A549 treated with AZD9567 at 1 μM for 4 hours (cell line): Measurements from ENCODE around the gene ZNF768. TPM values are rescaled to one million over a fixed set of nuclear protein-coding genes. Genes with fewer than 3 reads are reported as not detected.

Experiments
- total RNA-seq: library from RNA; stranded (reverse); fragments of 200-300 nt; extraction: Qiagen RNA extraction; gene quantifications from 5 replicates; pipeline ENCODE4 v1.2.3, GENCODE V29; 2022; ENCODE audit not compliant: insufficient read depth

ZNF768 gene
- total RNA-seq, result 44.5 to 46.8 TPM (median 45.0 TPM) in 5 replicates

DNA sequence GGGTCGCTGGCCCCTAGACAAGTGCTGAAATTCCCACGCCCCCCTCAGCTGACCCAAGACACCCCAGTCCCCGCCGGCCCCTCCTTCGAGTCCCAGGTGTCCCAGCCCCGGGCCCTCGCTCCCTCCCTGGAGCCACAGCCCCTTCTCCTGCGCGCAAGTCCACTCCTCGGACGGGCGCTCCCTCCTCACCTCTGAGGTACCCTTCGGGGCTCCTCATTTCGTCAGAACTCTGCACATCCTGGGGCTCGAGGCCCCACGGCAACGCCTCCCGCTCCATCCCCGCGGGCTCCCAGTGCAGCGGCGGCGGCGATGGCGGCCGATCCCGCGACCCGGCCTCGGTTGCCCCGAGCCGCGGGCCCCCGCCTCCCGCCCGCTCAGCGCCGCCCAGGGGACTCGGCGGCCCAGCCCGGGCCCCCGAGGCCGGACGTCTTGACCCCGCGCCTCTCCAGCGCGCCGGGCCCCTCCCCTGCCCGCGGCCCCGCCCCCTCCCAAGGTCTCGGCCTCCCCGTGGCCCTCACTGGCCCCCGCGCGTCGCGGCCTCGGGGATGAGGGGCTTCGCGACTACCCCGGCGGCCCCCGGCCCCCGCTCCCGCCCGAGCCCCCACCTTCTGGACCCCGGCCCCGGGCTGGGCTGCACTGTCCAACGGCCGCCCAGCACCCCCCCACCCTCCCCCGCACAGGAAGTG lies at the start of gene ZNF768:
ZNF768 (minus strand) TSS at position 430 of the 686 bp plus-strand sequence; CDS start at position 277, 153 bp downstream.

DNA sequence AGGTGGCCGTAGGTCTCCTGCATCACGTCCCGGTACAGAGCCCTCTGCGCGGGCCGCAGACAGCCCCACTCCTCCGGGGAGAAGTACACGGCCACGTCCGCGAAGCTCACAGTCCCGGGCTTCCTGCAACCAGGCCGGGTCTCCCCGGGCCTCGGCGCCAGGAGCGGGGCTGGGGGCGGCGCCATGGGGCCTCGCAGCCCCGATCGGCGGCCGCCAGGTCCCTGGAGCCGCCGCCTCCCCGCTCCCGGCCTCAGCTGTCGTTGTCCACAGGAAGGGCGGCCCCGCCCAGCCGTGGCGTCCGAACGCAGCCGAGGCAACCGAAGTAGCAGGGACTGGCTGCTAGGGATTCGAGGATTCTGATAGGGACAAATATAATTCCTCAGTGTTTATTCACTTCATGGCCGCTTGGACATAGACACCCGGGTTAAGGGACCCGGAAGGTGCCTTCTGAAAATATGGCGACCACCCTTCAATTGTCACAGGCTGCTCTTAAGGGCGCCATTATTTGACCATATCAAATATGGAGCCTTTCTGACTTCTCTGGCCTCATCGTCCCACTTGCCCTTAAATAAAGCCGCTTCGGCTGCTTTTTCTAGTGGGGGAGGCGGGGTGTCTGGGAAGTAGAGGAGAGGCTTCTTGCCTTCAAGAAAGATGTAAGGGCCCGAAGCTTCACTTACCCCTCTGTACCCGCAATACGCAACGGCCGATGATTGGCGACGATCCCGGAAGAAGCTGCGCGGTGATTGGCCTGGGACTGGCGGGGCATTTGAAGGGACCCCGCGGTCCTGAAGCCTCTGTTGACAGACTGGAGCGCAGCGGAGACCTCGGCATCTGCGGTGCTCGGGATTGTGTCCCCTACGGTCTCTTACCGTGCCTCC lies 45.3 kb upstream of the ZNF768 start, which contains the start of gene ZNF688:
ZNF688 (minus strand) TSS at position 270 of the 878 bp plus-strand sequence; CDS start at position 185, 85 bp downstream.

DNA sequence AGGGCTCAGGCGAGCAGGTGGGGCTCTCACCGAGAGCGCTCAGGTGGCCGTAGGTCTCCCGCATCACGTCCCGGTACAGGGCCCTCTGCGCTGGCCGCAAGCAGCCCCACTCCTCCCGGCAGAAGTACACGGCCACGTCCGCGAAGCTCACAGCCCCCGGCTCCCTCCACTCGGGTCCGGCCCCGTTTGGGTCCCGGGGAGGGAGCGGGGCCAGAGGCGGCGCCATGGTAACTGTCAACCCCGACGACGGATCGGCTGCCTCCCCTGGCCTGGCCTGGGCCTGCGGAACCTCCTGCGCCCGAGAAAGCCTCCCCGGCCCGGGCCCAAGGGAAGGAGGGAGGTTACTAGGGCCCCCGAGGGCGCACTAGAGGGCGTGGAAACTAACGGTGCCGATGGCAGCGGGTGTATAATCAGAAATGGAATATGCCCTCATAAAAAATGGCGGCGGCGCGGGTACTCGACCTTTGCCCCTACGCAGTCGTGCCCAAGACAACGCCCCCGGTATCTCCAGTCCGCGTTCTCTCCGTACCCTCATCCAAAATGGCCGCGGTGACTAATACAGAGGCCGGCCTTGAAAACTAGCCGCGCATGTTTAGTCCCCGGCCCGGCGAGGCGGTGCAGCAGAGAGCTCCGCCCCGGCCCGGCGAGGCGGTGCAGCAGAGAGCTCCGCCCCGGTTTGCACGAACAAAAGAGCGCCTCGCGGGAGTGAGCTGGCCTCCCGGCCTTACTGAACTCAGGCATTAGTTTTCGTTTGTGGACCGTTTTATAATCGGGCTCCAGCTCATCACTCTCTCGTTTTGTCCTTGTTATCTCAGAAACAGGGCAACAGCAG lies 31.8 kb upstream of the ZNF768 start, which contains the start of gene ZNF764:
ZNF764 (minus strand) TSS at position 418 of the 832 bp plus-strand sequence; CDS start at position 226, 192 bp downstream.

DNA sequence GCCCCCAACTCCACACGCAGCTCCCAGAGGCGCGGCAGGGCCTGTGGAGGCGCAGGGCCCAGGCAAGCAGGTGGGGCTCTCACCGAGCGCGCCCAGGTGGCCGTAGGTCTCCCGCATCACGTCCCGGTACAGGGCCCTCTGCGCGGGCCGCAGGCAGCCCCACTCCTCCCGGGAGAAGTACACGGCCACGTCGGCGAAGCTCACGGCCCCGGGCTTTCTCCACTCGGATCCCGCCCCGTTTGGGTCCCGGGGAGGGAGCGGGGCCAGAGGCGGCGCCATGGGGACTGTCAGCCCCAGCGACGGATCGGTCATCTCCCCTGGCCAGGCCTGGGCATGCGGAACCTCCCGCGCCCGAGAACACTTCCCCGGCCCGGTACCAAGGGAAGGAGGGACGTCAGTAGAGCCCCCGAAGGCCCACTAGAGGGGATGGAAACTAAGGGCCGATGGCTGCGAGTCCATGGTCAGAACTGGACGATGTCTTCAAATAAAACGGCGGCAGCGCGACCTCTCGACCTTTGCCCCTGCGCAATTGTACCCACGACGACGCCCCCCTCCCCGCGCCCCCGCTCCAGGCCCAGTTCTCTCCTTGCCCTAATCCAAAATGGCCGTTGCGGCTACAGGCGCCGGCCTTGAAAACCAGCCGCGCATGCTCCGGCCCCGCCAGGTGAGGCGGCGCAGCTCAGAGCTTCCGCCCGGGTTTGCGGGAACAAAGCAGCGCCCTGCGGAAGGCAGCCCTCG lies 8.2 kb upstream of the ZNF768 start, which contains the start of gene ZNF747:
ZNF747 (minus strand) TSS at position 491 of the 738 bp plus-strand sequence; CDS start at position 312, 179 bp downstream.

Other genes with a start within 250 kb of the ZNF768 start
- gene CD2BP2, start 171.3 kb downstream of the ZNF768 start, total RNA-seq, result 63.2 to 69.6 TPM (median 67.9 TPM) in 5 replicates
- 20.4 to 31.0 TPM (median 30.3 TPM) in 5 replicates for gene TBC1D10B, start 156.1 kb downstream of the ZNF768 start, total RNA-seq
- 0.14 to 0.69 TPM (median 0.57 TPM) in 3 of 5 replicates, not detected in the others for gene MYL11, start 151.8 kb downstream of the ZNF768 start, total RNA-seq
- gene SEPTIN1, start 144.0 kb downstream of the ZNF768 start, total RNA-seq, result 2.0 to 2.3 TPM (median 2.1 TPM) in 4 of 5 replicates, not detected in the other
- gene ZNF48, start 131.1 kb downstream of the ZNF768 start, total RNA-seq, result 13.4 to 15.0 TPM (median 14.1 TPM) in 5 replicates
- 1.4 to 6.2 TPM (median 5.9 TPM) in 5 replicates for gene ZNF771, start 119.0 kb downstream of the ZNF768 start, total RNA-seq
- 103 to 132 TPM (median 123 TPM) in 5 replicates for gene DCTPP1, start 96.5 kb downstream of the ZNF768 start, total RNA-seq
- gene SEPHS2, start 80.7 kb downstream of the ZNF768 start, total RNA-seq, result 47.7 to 51.4 TPM (median 49.2 TPM) in 5 replicates
- gene ITGAL, start 53.8 kb downstream of the ZNF768 start, total RNA-seq, result 0.03 to 0.23 TPM (median 0.11 TPM) in 4 of 5 replicates, not detected in the other
- gene ZNF747, start 8.3 kb upstream of the ZNF768 start, total RNA-seq, result 2.7 to 4.1 TPM (median 3.6 TPM) in 5 replicates
- 2.6 to 6.4 TPM (median 5.3 TPM) in 5 replicates for gene ZNF764, start 31.8 kb upstream of the ZNF768 start, total RNA-seq
- 4.0 to 7.2 TPM (median 6.5 TPM) in 5 replicates for gene ZNF688, start 45.1 kb upstream of the ZNF768 start, total RNA-seq
- not detected in 5 replicates for gene ZNF785, start 59.1 kb upstream of the ZNF768 start, total RNA-seq
- 6.6 to 12.3 TPM (median 7.1 TPM) in 5 replicates for gene ZNF689, start 83.8 kb upstream of the ZNF768 start, total RNA-seq
- gene PRR14, start 124.4 kb upstream of the ZNF768 start, total RNA-seq, result 16.0 to 27.0 TPM (median 24.8 TPM) in 5 replicates
- gene FBRS, start 131.9 kb upstream of the ZNF768 start, total RNA-seq, result 24.2 to 42.2 TPM (median 40.4 TPM) in 5 replicates
- 9.8 to 26.9 TPM (median 22.2 TPM) in 5 replicates for gene SRCAP, start 172.6 kb upstream of the ZNF768 start, total RNA-seq
- gene PHKG2, start 221.9 kb upstream of the ZNF768 start, total RNA-seq, result 26.2 to 31.0 TPM (median 28.0 TPM) in 5 replicates
- gene CFAP119, start 235.5 kb upstream of the ZNF768 start, total RNA-seq, result 8.6 to 12.1 TPM (median 9.6 TPM) in 5 replicates
- 66.4 to 85.2 TPM (median 79.5 TPM) in 5 replicates for gene RNF40, start 235.8 kb upstream of the ZNF768 start, total RNA-seq